PC-9 (cell line): ENCODE measurements around the gene OPN1LW.
"Not testable (repeated sequence)": the region's sequence is repeated elsewhere in the genome, so short reads cannot be mapped to it uniquely, and the experiment has no call there.

Source experiments
- CTCF ChIP-seq: fragments of 200-600 bp; sonication (generic); conservative IDR thresholded peaks from 2 replicates; pipeline ENCODE4 v1.6.1; 2017; ENCODE audit warnings: mixed run types, antibody characterized with exemption, mild to moderate bottlenecking, moderate library complexity
- EZH2 ChIP-seq: fragments of 200-600 bp; sonication (generic); IDR thresholded peaks from 2 replicates; pipeline ENCODE4 v1.8.0; 2017; ENCODE audit warnings: antibody characterized with exemption, low read depth

GRCh38 chrX:154144010-154144409, at the start of gene OPN1LW:
- TF ChIP-seq CTCF, EZH2: not testable (repeated sequence)
